Uterine smooth muscle cell (primary cell): Measurements from ENCODE around the gene SMCP. TPM values are rescaled to one million over a fixed set of nuclear protein-coding genes. Genes with fewer than 3 reads are reported as not detected.

Source experiments
- total RNA-seq: library from RNA; depleted of rRNA; stranded (reverse); fragments of >200 nt; gene quantifications from 2 replicates; pipeline ENCODE4 v1.2.3, GENCODE V29; 2014

The SMCP gene, protein sequence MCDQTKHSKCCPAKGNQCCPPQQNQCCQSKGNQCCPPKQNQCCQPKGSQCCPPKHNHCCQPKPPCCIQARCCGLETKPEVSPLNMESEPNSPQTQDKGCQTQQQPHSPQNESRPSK
- 0.11 TPM in 1 of 2 replicates, not detected in the other for total RNA-seq

DNA sequence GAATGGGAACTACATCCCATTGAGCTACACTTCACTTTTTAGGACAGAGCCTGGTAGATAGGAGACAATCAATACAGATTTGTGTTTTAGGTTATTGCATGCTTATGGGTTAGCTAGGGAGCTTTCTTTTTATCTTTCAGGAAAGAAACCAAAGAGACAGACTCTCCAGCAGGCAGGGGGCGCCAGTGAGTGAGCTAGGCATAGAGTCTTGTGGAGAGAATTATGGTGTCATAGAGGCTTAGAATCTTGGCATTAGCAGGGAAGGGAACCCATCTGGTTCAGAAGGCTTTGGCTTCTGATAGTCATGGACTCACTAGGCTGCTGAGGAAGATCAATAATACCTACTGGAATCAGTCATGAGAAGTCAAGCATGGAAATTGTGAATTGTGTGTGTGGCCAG lies at the start of gene SMCP:
Gene SMCP, plus strand, starts transcription at position 281 of the 400 bp plus-strand sequence. CDS start 6,101 bp downstream, outside the sequence.

DNA sequence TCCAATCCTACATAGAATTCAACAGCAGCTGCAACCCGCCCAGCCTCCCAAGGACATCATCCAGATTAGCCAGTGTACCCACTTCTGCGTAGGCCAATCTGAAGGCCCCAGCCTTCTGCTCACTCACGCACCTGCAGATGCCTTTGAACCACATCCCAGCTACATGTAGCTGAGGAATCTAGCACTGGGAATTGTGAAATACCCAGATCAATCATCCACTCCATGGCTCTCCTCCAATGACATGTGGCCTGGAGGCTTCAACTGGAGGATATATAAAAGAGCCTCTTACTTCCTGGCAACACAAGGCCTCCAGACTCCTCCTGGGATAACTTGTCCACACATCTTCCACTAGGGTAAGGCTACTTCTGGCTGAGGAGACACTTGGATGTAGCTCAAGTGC lies 35.6 kb upstream of the SMCP start, which contains the start of gene LCE6A:
Gene LCE6A, plus strand, starts transcription at position 301 of the 400 bp plus-strand sequence. CDS start 665 bp downstream, outside the sequence.

DNA sequence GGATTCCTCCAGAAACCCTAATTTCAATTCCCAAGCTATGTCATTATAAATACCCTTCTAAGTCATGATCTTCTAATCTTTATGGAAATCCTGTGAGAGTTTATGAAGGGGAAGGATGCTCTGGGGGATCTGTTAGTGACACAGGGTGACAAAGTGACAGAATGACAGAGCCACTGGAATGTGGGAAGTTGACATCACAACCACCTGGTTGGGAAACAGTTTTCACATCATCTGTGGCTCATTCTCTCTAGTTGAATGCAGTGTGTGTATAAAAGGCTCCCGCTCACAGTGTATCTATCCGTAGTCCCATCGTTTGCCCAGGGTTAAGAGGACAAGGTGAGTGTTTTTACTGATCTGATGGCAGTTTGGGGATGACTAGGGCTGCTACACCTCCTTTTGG lies 18.4 kb upstream of the SMCP start, which contains the start of gene LCE7A:
Gene LCE7A, plus strand, starts transcription at position 301 of the 400 bp plus-strand sequence. CDS start 702 bp downstream, outside the sequence.

DNA sequence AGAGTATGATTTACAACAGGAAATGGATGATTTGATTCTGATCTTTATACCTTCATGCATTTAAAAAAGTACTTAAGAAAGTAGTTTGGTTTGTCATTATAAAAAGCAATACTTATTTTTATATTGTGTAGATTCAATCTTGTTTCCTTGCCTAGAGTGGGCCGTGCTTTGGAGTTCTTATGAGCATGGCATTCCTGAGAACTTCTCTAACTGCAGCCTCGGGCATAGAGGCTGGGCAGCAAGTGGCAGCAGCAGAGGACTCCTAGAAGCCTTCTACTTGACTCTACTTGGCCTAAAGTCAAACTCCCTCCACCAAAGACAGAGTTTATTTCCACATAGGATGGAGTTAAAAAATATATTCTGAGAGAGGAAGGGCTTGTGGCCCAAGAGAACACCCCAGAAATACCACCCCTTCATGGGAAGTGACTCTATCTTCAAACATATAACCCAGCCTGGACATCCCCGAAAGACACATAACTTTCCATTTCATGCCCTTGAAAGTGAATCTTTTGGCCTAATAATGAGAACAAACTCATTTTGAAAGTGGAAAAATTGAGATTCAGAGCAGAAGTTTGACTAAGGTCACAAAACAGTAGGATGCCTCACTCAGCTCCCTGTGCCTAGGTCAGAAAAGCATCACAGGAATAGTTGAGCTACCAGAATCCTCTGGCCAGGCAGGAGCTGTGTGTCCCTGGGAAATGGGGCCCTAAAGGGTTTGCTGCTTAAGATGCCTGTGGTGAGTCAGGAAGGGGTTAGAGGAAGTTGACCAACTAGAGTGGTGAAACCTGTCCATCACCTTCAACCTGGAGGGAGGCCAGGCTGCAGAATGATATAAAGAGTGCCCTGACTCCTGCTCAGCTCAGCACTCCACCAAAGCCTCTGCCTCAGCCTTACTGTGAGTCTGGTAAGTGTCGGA lies 29.8 kb downstream of the SMCP start, which contains the start of gene IVL:
Gene IVL, plus strand, starts transcription at position 861 of the 916 bp plus-strand sequence. CDS start 1,252 bp downstream, outside the sequence.

Other genes with a start within 250 kb of the SMCP start
- not detected in 2 replicates for gene LCE2D, start 214.9 kb upstream of the SMCP start, total RNA-seq
- not detected in 2 replicates for gene LCE2C, start 203.0 kb upstream of the SMCP start, total RNA-seq
- not detected in 2 replicates for gene LCE2B, start 192.2 kb upstream of the SMCP start, total RNA-seq
- 0.25 and 2.2 TPM in 2 replicates for gene LCE2A, start 180.0 kb upstream of the SMCP start, total RNA-seq
- gene LCE4A, start 170.2 kb upstream of the SMCP start, total RNA-seq, result not detected in 2 replicates
- gene KPRP, start 120.3 kb upstream of the SMCP start, total RNA-seq, result not detected in 2 replicates
- 0.62 TPM in 1 of 2 replicates, not detected in the other for gene LCE1F, start 103.2 kb upstream of the SMCP start, total RNA-seq
- gene LCE1E, start 92.1 kb upstream of the SMCP start, total RNA-seq, result not detected in 2 replicates
- not detected in 2 replicates for gene LCE1D, start 81.6 kb upstream of the SMCP start, total RNA-seq
- gene LCE1C, start 71.7 kb upstream of the SMCP start, total RNA-seq, result not detected in 2 replicates
- not detected in 2 replicates for gene LCE1B, start 66.4 kb upstream of the SMCP start, total RNA-seq
- gene LCE1A, start 50.8 kb upstream of the SMCP start, total RNA-seq, result not detected in 2 replicates
- gene LCE6A, start 35.5 kb upstream of the SMCP start, total RNA-seq, result not detected in 2 replicates
- gene LCE7A, start 18.3 kb upstream of the SMCP start, total RNA-seq, result not detected in 2 replicates
- 0.37 and 1.7 TPM in 2 replicates for gene IVL, start 30.2 kb downstream of the SMCP start, total RNA-seq
- gene SPRR5, start 68.9 kb downstream of the SMCP start, total RNA-seq, result not detected in 2 replicates
- gene SPRR4, start 92.3 kb downstream of the SMCP start, total RNA-seq, result not detected in 2 replicates
- not detected in 2 replicates for gene SPRR1A, start 105.8 kb downstream of the SMCP start, total RNA-seq
- gene SPRR3, start 123.4 kb downstream of the SMCP start, total RNA-seq, result not detected in 2 replicates
- not detected in 2 replicates for gene SPRR1B, start 152.9 kb downstream of the SMCP start, total RNA-seq
- gene SPRR2D, start 162.8 kb downstream of the SMCP start, total RNA-seq, result not detected in 2 replicates
- gene SPRR2A, start 179.2 kb downstream of the SMCP start, total RNA-seq, result not detected in 2 replicates
- not detected in 2 replicates for gene SPRR2B, start 193.3 kb downstream of the SMCP start, total RNA-seq
- not detected in 2 replicates for gene SPRR2E, start 216.2 kb downstream of the SMCP start, total RNA-seq
- not detected in 2 replicates for gene SPRR2F, start 235.2 kb downstream of the SMCP start, total RNA-seq